DND-41 (cell line): ENCODE results near the gene FCN1.

Source experiments
- CTCF ChIP-seq: IDR thresholded peaks from 2 replicates; pipeline ENCODE4 v1.5.1; 2012; ENCODE audit warnings: borderline replicate concordance, low read length, moderate library complexity, mild to moderate bottlenecking; ENCODE audit not compliant: poor library complexity, severe bottlenecking; ENCODE audit errors: extremely low read depth
- EZH2 ChIP-seq: IDR thresholded peaks from 3 replicates; pipeline ENCODE4 v1.6.1; 2012; ENCODE audit warnings: borderline replicate concordance, low read depth, mild to moderate bottlenecking, moderate library complexity, low read length, inconsistent platforms; ENCODE audit not compliant: severe bottlenecking

DNA sequence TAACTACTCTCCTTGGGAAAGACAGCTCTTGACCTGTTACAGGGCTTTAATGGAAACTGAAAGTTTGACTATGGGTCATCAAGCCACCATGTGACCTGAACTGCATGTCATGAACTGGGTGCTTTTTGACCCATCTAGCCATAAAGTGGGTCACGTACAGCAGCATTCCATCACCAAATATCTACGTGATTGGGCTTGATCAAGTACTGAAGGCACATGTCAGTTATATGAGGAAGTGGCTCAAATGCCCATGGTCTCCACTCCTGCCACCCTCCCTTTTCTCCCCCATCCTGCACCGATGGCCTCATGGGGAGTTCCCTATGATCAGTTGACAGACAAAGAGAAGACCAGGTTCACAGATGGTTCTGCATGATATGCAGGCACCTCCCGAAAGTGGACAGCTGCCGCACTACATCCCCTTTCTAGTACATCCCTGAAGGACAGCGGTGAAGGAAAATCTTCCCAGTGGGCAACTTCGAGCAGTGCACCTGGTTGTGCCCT lies 7.3 kb upstream of the FCN1 start:
- TF ChIP-seq CTCF (no peak), EZH2 (no peak)
